ENCODE measurements around the gene LENG8.

GRCh38 chr19:54456423-54457373, 7.7 kb downstream of the LENG8 start:
- TF ChIP-seq CTCF (IDR thresholded peaks at IDR 0.05) = no peak
- TF ChIP-seq POLR2A (IDR thresholded peaks at IDR 0.05) = no peak

Data from thyroid gland (tissue), 4 donors.